Measurements from ENCODE around the gene MACROD2.

GRCh38 chr20:15451241-15451640, 1455.9 kb downstream of the MACROD2 start:
- TF ChIP-seq YY1 (IDR thresholded peaks at IDR 0.05) (no peak), CTCF (IDR thresholded peaks at IDR 0.05; ENCODE audit: low read depth, low read length, missing input control) (no peak)

All from liver (tissue), 2 donors.